GM15510 (cell line): ENCODE data around the gene VGLL4.

Experiments
- POLR2A ChIP-seq: IDR thresholded peaks from 3 replicates; pipeline ENCODE4 v1.6.1; 2011; ENCODE audit warnings: borderline replicate concordance; ENCODE audit not compliant: insufficient read length; ENCODE audit errors: extremely low read depth

The VGLL4 gene

GRCh38 chr3:11563865-11564185 lies 79.9 kb downstream of the VGLL4 start:
- no peak for TF ChIP-seq POLR2A

GRCh38 chr3:11563159-11563864 lies 80.4 kb downstream of the VGLL4 start:
- no peak for TF ChIP-seq POLR2A

DNA sequence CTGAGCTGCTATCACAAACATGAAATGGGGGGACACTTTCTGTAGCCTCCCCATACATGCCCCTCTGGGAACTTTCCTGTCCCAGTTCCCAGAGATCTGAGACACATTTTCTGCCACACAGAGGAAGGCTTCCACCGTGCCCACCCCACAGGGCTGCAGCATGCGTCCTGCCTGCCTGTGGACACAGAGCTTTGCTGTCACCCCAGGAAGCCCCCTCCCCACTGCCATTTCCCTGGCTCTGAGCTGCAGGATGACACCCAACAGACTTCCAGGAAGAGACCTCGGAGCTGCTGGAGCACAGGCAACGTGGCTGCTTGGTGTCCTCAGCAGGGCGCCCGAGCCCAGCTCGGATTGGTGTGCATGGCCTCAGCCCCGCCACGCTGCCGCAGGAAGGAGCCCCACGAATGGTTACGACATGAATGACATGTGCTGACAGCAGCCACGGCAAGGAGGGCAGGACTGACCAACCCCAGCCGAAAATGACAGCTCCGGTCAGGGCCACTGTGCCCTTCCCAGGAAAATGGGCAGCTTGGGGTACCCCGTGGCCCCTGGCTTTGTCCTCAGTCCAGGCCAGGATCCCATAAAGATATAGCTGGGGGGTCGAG lies 81.3 kb downstream of the VGLL4 start:
- no peak for TF ChIP-seq POLR2A

DNA sequence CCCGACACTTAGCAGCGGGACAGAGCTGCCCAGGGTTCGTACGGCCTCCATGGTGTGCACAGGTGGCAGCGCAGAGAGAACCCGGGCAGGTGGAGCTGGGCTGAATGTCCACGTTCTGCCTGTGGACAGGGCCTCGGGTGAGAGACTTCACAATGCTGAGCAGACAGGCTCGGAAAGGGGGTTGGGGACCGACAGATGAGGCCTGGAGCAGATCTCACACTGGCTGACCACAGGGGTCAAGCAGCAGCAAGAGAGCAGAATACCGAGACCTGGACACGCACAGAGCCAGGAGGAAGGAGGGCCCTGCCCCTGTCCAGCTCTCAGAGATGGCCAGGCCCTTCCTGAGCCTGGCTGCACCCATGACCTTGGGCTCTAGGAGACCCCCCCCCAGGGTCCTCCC lies 83.0 kb downstream of the VGLL4 start:
- TF ChIP-seq POLR2A = no peak

GRCh38 chr3:11559816-11560633 lies 83.7 kb downstream of the VGLL4 start:
- TF ChIP-seq POLR2A = no peak

GRCh38 chr3:11558918-11559815 lies 84.5 kb downstream of the VGLL4 start:
- TF ChIP-seq POLR2A = no peak

DNA sequence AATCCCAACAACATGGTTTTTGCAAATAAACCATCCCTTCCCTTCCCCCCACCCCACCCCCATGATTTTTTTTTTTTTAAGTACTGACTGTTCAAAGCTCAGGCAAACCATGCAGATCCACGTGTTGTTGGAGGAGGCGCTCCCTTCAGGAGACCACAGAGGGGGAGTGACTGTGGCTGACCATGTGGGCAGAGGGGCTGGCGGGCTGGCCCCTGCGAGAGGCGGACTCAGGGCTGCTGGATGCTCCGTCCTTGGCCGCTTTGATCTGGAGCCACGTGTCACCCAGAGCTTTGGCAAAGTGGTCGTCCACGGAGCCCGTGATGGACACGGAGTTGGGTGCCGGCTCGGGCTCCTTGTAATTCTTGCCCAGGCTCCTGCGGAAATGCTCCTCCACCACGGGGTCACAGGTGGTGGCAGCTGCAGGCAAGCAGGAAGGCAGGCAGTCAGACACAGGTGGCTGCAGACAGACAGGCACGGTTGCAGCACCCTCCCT lies 85.3 kb downstream of the VGLL4 start:
- TF ChIP-seq POLR2A = no peak

- TF ChIP-seq POLR2A = no peak
Measured at GRCh38 chr3:11558002-11558401, 85.7 kb downstream of the VGLL4 start.

DNA sequence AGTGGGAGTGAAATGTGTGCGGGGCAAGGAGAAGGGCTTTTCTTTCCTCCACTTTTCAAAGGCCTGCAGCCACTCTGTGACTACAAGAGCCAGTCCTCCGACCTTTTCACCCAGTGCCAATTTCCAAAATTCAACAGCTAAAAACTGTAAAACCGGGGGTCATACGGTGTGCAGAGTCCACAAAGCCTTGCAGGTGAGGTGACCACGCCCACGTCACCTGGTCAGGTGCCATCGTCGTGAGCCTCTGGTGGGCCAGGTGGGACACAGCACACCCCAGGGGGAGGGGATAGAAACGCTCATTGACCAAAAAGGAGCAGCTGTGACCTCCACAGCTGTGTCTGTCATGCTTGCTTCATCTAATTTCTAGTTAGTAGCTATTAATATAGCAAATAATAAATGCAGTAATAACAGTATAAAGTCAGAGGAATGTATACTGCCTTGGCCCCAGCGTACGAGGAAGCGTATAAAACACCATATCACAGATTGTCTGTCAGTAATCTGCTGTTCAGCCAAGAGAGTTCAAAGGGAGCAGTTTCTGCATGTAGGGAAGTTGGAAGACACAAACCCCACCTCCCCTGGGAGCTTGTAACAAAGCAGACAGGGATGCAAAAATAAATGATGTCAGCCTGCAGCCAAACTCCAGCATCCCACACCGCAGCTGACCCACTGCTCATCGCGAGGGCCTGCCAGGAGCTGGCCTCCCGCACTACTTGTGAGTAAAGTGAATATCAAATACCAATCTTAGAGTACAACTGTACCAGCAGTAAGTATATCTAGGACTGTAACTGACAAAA lies 86.7 kb downstream of the VGLL4 start:
- no peak for TF ChIP-seq POLR2A

GRCh38 chr3:11555881-11556633 lies 87.7 kb downstream of the VGLL4 start:
- no peak for TF ChIP-seq POLR2A

- TF ChIP-seq POLR2A = no peak
Measured at GRCh38 chr3:11555211-11555782, 88.4 kb downstream of the VGLL4 start.

GRCh38 chr3:11554666-11555065 lies 89.0 kb downstream of the VGLL4 start:
- TF ChIP-seq POLR2A = no peak

- TF ChIP-seq POLR2A = no peak
Measured at GRCh38 chr3:11554236-11554610, 89.5 kb downstream of the VGLL4 start.
